Astrocyte of the cerebellum (primary cell): Measurements from ENCODE around the gene NDEL1.

Experiments
- DNase-seq: peaks from one replicate; pipeline ENCODE4 v3.0.0-alpha.2; 2011; ENCODE audit warnings: low read depth
- H3K4me3 ChIP-seq: 2 replicates; pipeline ENCODE4 v1.5.1; 2011; ENCODE audit warnings: mild to moderate bottlenecking, low read depth, low read length, moderate library complexity
- in situ Hi-C: cut with HindIII; loops from 2 replicates; pipeline ENCODE4 v1.10.0; 2017; ENCODE audit warnings: low sequenced_read_pairs
- TF ChIP-seq, protein P1 (sequence below): IDR thresholded peaks from 2 replicates; pipeline ENCODE4 v1.5.1; 2012; ENCODE audit warnings: low read length, low read depth, moderate library complexity, mild to moderate bottlenecking; ENCODE audit errors: missing control alignments

Gene NDEL1

DNA sequence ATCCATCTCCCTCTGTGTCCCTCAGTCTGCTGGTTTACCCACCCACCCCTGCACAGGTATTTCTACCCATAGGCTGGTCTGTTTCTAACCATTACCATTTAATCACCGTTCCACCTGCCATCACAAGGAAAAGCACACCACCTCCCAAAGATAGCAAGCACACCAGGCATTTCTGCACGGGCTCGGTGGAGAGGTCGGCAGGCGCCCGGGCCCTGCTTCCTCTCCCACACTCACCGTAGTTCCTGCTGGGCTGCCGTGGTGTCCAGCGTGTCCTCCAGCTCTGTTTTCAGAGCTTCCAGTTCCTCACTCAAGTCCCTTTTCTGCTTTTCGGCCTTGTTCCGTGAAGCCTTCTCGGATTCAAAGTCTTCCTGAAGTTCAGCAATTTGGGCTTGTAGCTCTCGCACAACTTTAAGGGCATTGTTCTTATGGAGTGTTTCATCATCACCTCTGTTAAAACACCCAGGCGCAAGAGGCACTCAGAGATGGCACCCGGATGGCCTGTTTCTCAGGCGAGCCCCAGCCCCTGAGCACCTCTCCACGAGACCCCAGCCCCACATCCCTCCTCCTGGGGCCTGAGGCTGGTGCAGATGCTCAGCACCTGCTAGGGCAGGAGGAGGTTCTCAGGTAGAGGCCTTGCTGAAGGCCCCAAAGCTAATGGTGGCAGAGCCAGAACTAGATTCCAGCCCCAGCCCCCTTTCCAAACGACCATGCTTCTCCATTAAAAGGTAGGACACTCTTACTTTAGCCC is 69.0 kb downstream of the NDEL1 start:
- in situ Hi-C loops = no loop called here
- no peak overlapping the region for H3K4me3 ChIP-seq
- TF ChIP-seq, protein P1, sequence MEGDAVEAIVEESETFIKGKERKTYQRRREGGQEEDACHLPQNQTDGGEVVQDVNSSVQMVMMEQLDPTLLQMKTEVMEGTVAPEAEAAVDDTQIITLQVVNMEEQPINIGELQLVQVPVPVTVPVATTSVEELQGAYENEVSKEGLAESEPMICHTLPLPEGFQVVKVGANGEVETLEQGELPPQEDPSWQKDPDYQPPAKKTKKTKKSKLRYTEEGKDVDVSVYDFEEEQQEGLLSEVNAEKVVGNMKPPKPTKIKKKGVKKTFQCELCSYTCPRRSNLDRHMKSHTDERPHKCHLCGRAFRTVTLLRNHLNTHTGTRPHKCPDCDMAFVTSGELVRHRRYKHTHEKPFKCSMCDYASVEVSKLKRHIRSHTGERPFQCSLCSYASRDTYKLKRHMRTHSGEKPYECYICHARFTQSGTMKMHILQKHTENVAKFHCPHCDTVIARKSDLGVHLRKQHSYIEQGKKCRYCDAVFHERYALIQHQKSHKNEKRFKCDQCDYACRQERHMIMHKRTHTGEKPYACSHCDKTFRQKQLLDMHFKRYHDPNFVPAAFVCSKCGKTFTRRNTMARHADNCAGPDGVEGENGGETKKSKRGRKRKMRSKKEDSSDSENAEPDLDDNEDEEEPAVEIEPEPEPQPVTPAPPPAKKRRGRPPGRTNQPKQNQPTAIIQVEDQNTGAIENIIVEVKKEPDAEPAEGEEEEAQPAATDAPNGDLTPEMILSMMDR = no peak
- DNase-seq = no peak

- TF ChIP-seq, protein P1 = no peak
- in situ Hi-C loops = no loop called here
- no peak for DNase-seq
Measured at GRCh38 chr17:8506145-8506544, 70.5 kb downstream of the NDEL1 start.

DNA sequence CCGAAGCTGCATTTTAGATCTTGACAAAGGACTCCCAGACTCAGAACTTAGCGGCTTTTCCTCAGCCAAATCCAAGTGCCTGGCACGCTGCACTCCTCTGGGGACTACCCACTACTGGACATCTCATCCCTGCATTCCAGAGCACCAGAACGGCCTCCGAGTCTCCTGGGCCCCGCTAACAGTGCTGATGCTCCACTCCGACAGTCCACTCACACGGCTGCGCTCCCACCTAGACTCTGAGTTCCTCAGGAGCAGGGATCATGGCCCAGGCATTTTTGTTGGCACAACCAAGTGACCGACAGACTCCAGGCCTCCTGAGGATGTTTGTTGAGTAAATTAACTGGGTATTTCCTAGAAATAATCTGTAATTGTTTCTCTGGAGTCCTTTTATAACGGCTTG is 79.1 kb downstream of the NDEL1 start:
- TF ChIP-seq, protein P1 = no peak
- H3K4me3 ChIP-seq = no peak overlapping the region
- DNase-seq = no peak
- in situ Hi-C loops = no loop called here

More at GRCh38 chr17:8506145-8506544, 70.5 kb downstream of the NDEL1 start:
- H3K4me3 ChIP-seq = no peak overlapping the region
